ENCODE measurements around the gene MFRP.
A peak's percentile ranks its signal among the peaks of the same experiment; 100 is the strongest.

MFRP gene

GRCh38 chr11:119373059-119373920, 26.8 kb upstream of the MFRP start:
- DNase-seq (ENCODE audit: low read depth), result no peak

- no peak for DNase-seq (ENCODE audit: low read depth)
Measured at GRCh38 chr11:119372260-119373058, 26.0 kb upstream of the MFRP start.

GRCh38 chr11:119371778-119372182, 25.3 kb upstream of the MFRP start:
- no peak for DNase-seq (ENCODE audit: low read depth)

- no peak for DNase-seq (ENCODE audit: low read depth)
Measured at GRCh38 chr11:119371067-119371601, 24.6 kb upstream of the MFRP start.

GRCh38 chr11:119370486-119371046, 24.1 kb upstream of the MFRP start:
- DNase-seq (ENCODE audit: low read depth), result no peak

- no peak for DNase-seq (ENCODE audit: low read depth)
Measured at GRCh38 chr11:119369132-119369925, 22.8 kb upstream of the MFRP start.

GRCh38 chr11:119368121-119369034, 21.9 kb upstream of the MFRP start:
- DNase-seq (ENCODE audit: low read depth), result no peak

GRCh38 chr11:119367661-119368120, 21.2 kb upstream of the MFRP start:
- DNase-seq (ENCODE audit: low read depth), result no peak

GRCh38 chr11:119366690-119367620, 20.4 kb upstream of the MFRP start:
- DNase-seq (ENCODE audit: low read depth), result no peak

GRCh38 chr11:119365071-119365591, 18.6 kb upstream of the MFRP start:
- DNase-seq (ENCODE audit: low read depth), result no peak

GRCh38 chr11:119363851-119364590, 17.5 kb upstream of the MFRP start:
- peak; percentile 48 for DNase-seq (ENCODE audit: low read depth)

- no peak for DNase-seq (ENCODE audit: low read depth)
Measured at GRCh38 chr11:119363081-119363850, 16.8 kb upstream of the MFRP start.

GRCh38 chr11:119362741-119363080, 16.2 kb upstream of the MFRP start:
- no peak for DNase-seq (ENCODE audit: low read depth)

- DNase-seq (ENCODE audit: low read depth), result no peak
Measured at GRCh38 chr11:119361941-119362725, 15.6 kb upstream of the MFRP start.

- no peak for DNase-seq (ENCODE audit: low read depth)
Measured at GRCh38 chr11:119361056-119361787, 14.7 kb upstream of the MFRP start.

All from T follicular helper cell (primary cell).